Breast epithelium (tissue), 4 donors: ENCODE results near the gene TLX1. TPM values are rescaled to one million over a fixed set of nuclear protein-coding genes. Genes with fewer than 3 reads are reported as not detected.

Experiments
- DNase-seq, 2 donors: peaks; one replicate each; pipeline ENCODE4 v3.0.0-alpha.2; 2019; ENCODE audit warnings: low spot score in 2 of 2
- H3K27ac ChIP-seq, 2 donors: fragments of 200-600 bp; sonication (generic) in 1 of 2; one replicate each; pipeline ENCODE4 v1.5.1; 2016 to 2019; ENCODE audit warnings: mild to moderate bottlenecking in 1 of 2
- H3K27me3 ChIP-seq, 2 donors: fragments of 200-600 bp; sonication (generic) in 1 of 2; one replicate each; pipeline versions ENCODE4 v1.5.1 to v1.6.0; 2017 to 2019; ENCODE audit warnings: control low read depth in 1 of 2, mild to moderate bottlenecking in 1 of 2
- H3K36me3 ChIP-seq: fragments of 200-600 bp; one replicate; pipeline ENCODE4 v1.5.1; 2019
- H3K4me1 ChIP-seq, 2 donors: fragments of 200-600 bp; sonication (generic); one replicate each; pipeline ENCODE4 v1.5.1; 2016 to 2019; ENCODE audit warnings: control low read depth in 1 of 2
- H3K4me3 ChIP-seq, 3 donors: fragments of 200-600 bp; sonication (generic); 1 replicate in 2 of 3; 2 replicates in 1 of 3; pipeline ENCODE4 v1.5.1; 2016 to 2019; ENCODE audit warnings: mild to moderate bottlenecking in 3 of 3, moderate library complexity in 2 of 3
- H3K9me3 ChIP-seq, 2 donors: fragments of 200-600 bp; sonication (generic) in 1 of 2; one replicate each; pipeline ENCODE4 v1.5.1; 2016 to 2019; ENCODE audit warnings: control low read depth in 1 of 2
- CTCF ChIP-seq, 3 donors: fragments of 450-650 bp; IDR thresholded peaks; one replicate each; pipeline ENCODE4 v1.5.1; 2016 to 2017; ENCODE audit warnings: antibody characterized with exemption in 3 of 3, mild to moderate bottlenecking in 3 of 3, moderate library complexity in 3 of 3
- POLR2A ChIP-seq: fragments of 450-650 bp; IDR thresholded peaks from one replicate; pipeline ENCODE4 v1.6.1; 2016; ENCODE audit warnings: antibody characterized with exemption, mild to moderate bottlenecking, moderate library complexity
- POLR2AphosphoS5 ChIP-seq, 3 donors: sonication (generic); formaldehyde crosslinking; IDR thresholded peaks; one replicate each; pipeline ENCODE4 v1.6.1; 2017; ENCODE audit warnings: antibody characterized with exemption in 3 of 3
- intact Hi-C: fragments of 100-400 bp; cut with DNase I; formaldehyde crosslinking; loops from one replicate; pipeline ENCODE4 v1.15.1; 2023; ENCODE audit warnings: low total_unique reads
- total RNA-seq, 3 donors: library from RNA; depleted of rRNA; stranded (reverse); fragments of >200 nt; gene quantifications; one replicate each; pipeline ENCODE4 v1.1.0, GENCODE V29; 2016

Gene TLX1
- total RNA-seq, 3 donors from 2014 or later, result not detected

DNA sequence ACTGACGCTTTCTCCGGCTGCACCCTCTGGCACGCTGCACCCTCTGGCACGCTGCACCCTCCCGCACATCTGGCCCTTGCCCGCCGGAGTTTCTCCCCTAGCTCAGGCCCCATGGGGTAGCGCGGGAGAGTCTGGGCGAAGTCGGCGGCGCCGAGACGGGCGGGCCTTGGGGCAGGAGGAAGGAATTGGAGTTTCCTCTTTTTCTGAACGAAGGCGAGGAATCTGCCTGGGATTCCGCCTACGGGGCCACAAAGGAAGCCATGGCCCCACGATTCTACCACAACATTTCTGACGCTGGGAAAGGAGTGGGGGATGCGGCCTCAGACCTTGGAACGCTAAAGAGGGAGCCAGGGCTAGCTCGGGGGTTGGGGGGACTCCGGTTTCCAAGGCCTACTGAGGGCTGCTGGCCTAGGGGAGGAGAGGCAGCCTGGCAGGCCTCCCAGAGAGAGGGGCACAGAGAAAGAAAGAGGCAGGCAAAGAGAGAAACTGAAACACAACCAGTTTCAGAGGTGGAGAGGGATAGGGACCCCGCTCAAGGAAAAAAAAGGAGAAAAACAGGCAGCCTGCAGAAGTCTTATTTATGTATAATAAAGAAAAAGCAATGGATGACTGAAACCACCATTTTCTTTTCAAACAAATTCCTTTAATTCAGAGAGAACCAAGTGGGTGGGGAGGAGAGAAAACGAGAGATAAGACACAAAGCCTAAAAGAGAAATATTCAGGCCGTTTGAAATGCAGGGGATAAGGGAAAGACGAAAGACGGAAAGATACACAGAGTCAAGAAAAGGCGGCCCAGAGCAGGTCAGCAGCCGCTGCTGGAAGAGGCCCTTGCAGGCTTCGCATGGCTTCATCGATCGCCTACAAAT is 4.3 kb downstream of the TLX1 start:
- Histone ChIP-seq H3K27ac (no peak overlapping the region), H3K9me3 (no peaks in the 10 kb centered on the region), H3K4me1 (peaks cover 9 to 11% of the 10 kb centered on the region in 2 donors), H3K4me3 (peak overlapping the region; percentile 9 to 44 (median 19)), H3K36me3 (no peaks in the 10 kb centered on the region), H3K27me3 (peaks cover 26 to 100% of the 10 kb centered on the region in 2 donors)
- intact Hi-C loops, result no loop called here
- TF ChIP-seq POLR2AphosphoS5 (IDR thresholded peaks at IDR 0.05) (no peak), POLR2A (no peak)
- no peak for DNase-seq

- no peak overlapping the region for H3K4me3 ChIP-seq
- DNase-seq, result no peak
- TF ChIP-seq POLR2A (no peak), POLR2AphosphoS5 (IDR thresholded peaks at IDR 0.05) (no peak), CTCF (IDR thresholded peaks at IDR 0.05) (no peak)
- no peaks in the 10 kb centered on the region for H3K36me3 ChIP-seq
- no peaks in the 10 kb centered on the region for H3K9me3 ChIP-seq
- no peak overlapping the region for H3K27ac ChIP-seq
- intact Hi-C loops, result no loop called here
- H3K27me3 ChIP-seq, result peaks cover 27 to 100% of the 10 kb centered on the region in 2 donors
- peaks cover 8 to 9% of the 10 kb centered on the region in 2 donors for H3K4me1 ChIP-seq
Measured at GRCh38 chr10:101136007-101136707, 5.1 kb downstream of the TLX1 start.

- no peak overlapping the region for H3K4me3 ChIP-seq
- no peak overlapping the region for H3K27ac ChIP-seq
- intact Hi-C loops, result no loop called here
- H3K36me3 ChIP-seq, result no peaks in the 10 kb centered on the region
- H3K27me3 ChIP-seq, result peaks cover 27 to 100% of the 10 kb centered on the region in 2 donors
- DNase-seq, result no peak
- TF ChIP-seq POLR2A (no peak), CTCF (IDR thresholded peaks at IDR 0.05) (no peak), POLR2AphosphoS5 (IDR thresholded peaks at IDR 0.05) (no peak)
- peaks cover 2 to 8% of the 10 kb centered on the region in 2 donors for H3K4me1 ChIP-seq
- no peaks in the 10 kb centered on the region for H3K9me3 ChIP-seq
Measured at GRCh38 chr10:101136708-101137121, 5.6 kb downstream of the TLX1 start.

DNA sequence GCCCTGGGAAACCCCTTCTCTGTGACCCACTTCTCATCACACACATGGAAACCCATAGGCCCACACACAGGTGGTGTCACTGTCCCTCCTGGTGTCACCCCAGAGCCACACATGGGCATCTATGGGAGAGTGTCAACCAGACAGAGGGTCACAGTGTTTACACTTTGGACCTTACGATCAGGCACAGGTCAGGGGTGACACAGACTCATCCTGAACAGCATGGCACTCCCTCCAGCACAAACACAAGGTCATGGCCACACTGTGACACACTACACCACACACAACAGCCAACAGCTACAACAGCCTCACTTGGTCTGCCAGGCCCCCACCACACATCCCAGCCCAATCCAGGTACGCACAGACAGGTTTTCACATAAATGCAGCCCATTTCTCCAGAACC is 6.2 kb downstream of the TLX1 start:
- Histone ChIP-seq H3K27me3 (peaks cover 27 to 100% of the 10 kb centered on the region in 2 donors), H3K9me3 (no peaks in the 10 kb centered on the region), H3K27ac (no peak overlapping the region), H3K4me3 (no peak overlapping the region), H3K36me3 (no peaks in the 10 kb centered on the region), H3K4me1 (peaks cover 0 to 6% of the 10 kb centered on the region in 2 donors)
- no peak for TF ChIP-seq CTCF (IDR thresholded peaks at IDR 0.05)
- no peak for TF ChIP-seq POLR2AphosphoS5 (IDR thresholded peaks at IDR 0.05)
- no peak for TF ChIP-seq POLR2A
- DNase-seq, result no peak
- intact Hi-C loops, result no loop called here

- Histone ChIP-seq H3K36me3 (no peaks in the 10 kb centered on the region), H3K27me3 (peaks cover 13 to 100% of the 10 kb centered on the region in 2 donors), H3K4me3 (no peak overlapping the region), H3K4me1 (peaks cover 0 to 6% of the 10 kb centered on the region in 2 donors), H3K9me3 (no peaks in the 10 kb centered on the region), H3K27ac (no peak overlapping the region)
- DNase-seq, result no peak
- TF ChIP-seq CTCF (IDR thresholded peaks at IDR 0.05) (no peak), POLR2A (no peak), POLR2AphosphoS5 (IDR thresholded peaks at IDR 0.05) (no peak)
- intact Hi-C loops, result no loop called here
Measured at GRCh38 chr10:101138788-101139420, 7.8 kb downstream of the TLX1 start.
